NT2/D1 (cell line): Measurements from ENCODE around the gene BRINP3.

Source experiments
- DNase-seq: peaks from one replicate; pipeline ENCODE4 v3.0.0-alpha.2; 2011; ENCODE audit warnings: low read depth, low spot score
- H3K27me3 ChIP-seq: 2 replicates; pipeline ENCODE4 v1.6.0; 2011; ENCODE audit warnings: mild to moderate bottlenecking; ENCODE audit not compliant: insufficient read length, insufficient read depth
- H3K36me3 ChIP-seq: 2 replicates; pipeline ENCODE4 v1.6.1; 2011; ENCODE audit warnings: mild to moderate bottlenecking, low read length, mixed read lengths; ENCODE audit not compliant: insufficient read depth, insufficient read length
- H3K4me1 ChIP-seq: 2 replicates; pipeline ENCODE4 v1.5.1; 2011; ENCODE audit not compliant: insufficient read depth, insufficient read length
- H3K4me3 ChIP-seq: 2 replicates; pipeline ENCODE4 v1.5.1; 2011; ENCODE audit warnings: low read depth; ENCODE audit not compliant: insufficient read length
- H3K9ac ChIP-seq: 2 replicates; pipeline ENCODE4 v1.6.0; 2011; ENCODE audit warnings: low read depth; ENCODE audit not compliant: insufficient read length
- H3K9me3 ChIP-seq: 2 replicates; pipeline ENCODE4 v1.5.1; 2011; ENCODE audit warnings: mild to moderate bottlenecking, low read length; ENCODE audit not compliant: insufficient read depth
- SUZ12 ChIP-seq: IDR thresholded peaks from 2 replicates; pipeline ENCODE4 v1.6.1; 2011; ENCODE audit not compliant: insufficient read length, insufficient read depth; ENCODE audit errors: extremely low read depth
- YY1 ChIP-seq: IDR thresholded peaks from 2 replicates; pipeline ENCODE4 v1.6.1; 2011; ENCODE audit not compliant: insufficient read length, insufficient read depth
- ZNF274 ChIP-seq: IDR thresholded peaks from 2 replicates; pipeline ENCODE4 v1.6.1; 2011; ENCODE audit warnings: mild to moderate bottlenecking, low read depth, low read length

The BRINP3 gene

DNA sequence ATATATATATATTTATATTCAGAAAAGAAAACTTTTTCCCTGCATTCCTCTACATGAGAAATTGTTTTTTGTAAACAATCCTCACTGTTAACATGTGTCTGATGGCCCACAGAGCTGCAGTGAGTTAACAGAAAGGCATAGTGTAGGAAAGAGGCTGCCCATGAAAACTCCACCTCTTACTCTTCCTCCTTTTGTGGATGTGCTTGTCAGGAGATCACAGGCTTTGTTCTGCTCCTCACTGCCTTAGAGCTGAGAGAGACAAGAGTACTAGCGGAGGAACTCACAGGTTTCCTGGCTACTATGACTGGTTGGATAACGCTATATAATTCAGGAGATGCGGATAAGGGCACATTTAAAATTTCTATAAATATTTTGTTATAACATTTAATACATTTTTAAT, 200.6 kb downstream of the BRINP3 start:
- Histone ChIP-seq H3K27me3 (no peaks in the 10 kb centered on the region), H3K9ac (no peak overlapping the region), H3K4me1 (no peaks in the 10 kb centered on the region), H3K36me3 (no peaks in the 10 kb centered on the region), H3K4me3 (no peak overlapping the region), H3K9me3 (no peaks in the 10 kb centered on the region)
- TF ChIP-seq SUZ12 (no peak), YY1 (no peak)
- DNase-seq: no peak

DNA sequence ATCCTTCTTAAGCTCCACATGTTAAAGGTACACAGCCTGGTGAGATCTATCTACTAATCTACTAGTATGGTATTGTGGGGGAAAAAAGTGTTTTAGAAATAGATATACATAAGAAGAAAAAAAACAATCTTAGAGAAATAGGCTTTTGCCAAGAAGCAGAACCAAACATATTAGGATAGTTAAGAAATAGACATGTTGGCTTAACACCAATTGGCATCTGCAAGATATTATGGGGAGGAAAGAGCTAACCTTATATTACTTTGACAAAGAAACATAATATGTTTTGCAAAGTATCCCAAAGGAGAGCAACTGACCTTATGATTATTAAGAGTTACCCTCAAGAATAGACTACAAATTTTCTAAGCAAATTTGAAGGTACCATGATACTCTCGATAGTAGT, 202.9 kb downstream of the BRINP3 start:
- H3K9ac ChIP-seq: no peak overlapping the region
- no peaks in the 10 kb centered on the region for H3K27me3 ChIP-seq
- TF ChIP-seq ZNF274 (no peak), SUZ12 (no peak), YY1 (no peak)
- no peaks in the 10 kb centered on the region for H3K9me3 ChIP-seq
- H3K4me1 ChIP-seq: no peaks in the 10 kb centered on the region
- H3K36me3 ChIP-seq: no peaks in the 10 kb centered on the region
- H3K4me3 ChIP-seq: no peak overlapping the region
- no peak for DNase-seq

DNA sequence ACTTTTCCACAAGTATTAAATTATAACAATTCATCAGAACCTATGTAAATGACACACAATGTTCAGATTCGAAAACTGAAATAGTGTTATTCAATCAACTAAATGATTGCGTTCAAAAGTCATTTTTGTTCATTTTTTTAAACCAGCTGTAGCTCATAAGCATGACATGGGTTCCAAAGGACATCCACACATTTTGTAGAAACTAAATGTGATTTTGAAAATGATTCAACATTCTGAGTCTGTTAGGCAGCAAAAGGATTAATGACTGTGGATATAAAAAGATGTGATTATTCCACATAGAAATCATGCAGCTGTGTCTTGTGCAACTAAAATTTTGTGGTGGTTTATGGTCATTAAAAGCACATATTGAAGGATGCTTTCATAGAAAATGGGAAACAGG, 204.5 kb downstream of the BRINP3 start:
- Histone ChIP-seq H3K4me3 (no peak overlapping the region), H3K9ac (no peak overlapping the region), H3K4me1 (no peaks in the 10 kb centered on the region), H3K27me3 (no peaks in the 10 kb centered on the region), H3K36me3 (no peaks in the 10 kb centered on the region), H3K9me3 (no peaks in the 10 kb centered on the region)
- no peak for TF ChIP-seq YY1
- no peak for DNase-seq

DNA sequence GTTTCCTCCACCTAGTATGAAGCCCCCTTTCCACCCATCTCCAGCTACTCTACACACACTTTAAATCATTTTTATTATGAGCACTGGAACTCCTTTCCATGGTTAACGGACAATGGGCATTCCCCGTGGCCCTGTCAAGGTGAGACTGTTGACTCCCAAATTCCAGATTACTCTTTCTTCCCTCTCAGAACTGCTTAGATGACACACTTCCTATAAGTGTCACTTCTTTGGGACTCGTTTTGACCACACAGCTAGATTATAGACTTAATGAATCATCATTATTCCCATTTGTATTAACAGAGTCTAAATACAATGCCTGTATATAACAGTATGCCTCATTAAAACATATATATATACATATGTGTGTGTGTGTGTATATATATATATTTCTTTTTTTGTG, 215.1 kb downstream of the BRINP3 start:
- no peak for DNase-seq
- no peaks in the 10 kb centered on the region for H3K36me3 ChIP-seq
- no peak overlapping the region for H3K9ac ChIP-seq
- H3K27me3 ChIP-seq: no peaks in the 10 kb centered on the region
- H3K4me1 ChIP-seq: no peaks in the 10 kb centered on the region
- no peaks in the 10 kb centered on the region for H3K9me3 ChIP-seq
- TF ChIP-seq SUZ12 (no peak), ZNF274 (no peak), YY1 (no peak)
- H3K4me3 ChIP-seq: no peak overlapping the region

DNA sequence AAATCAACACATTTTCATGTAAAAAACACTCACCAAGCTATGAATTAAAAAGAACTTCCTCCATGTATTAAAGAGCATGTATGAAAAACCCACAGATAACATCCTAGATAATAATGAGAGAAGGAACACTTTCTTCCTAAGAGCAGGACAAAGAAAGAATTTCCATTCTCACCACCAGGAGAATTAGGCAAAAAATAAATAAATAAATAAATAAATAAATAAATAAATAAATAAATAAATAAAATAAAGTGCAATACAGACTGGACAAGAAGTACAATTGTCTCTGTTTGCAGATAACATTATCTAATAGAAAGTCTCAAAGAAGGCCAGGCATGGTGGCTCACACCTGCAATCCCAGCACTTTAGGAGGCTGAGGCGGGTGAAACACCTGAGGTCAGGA, 218.2 kb downstream of the BRINP3 start:
- Histone ChIP-seq H3K4me3 (no peak overlapping the region), H3K36me3 (no peaks in the 10 kb centered on the region), H3K4me1 (no peaks in the 10 kb centered on the region), H3K27me3 (no peaks in the 10 kb centered on the region), H3K9me3 (no peaks in the 10 kb centered on the region), H3K9ac (no peak overlapping the region)
- no peak for TF ChIP-seq ZNF274
- TF ChIP-seq YY1: no peak
- no peak for TF ChIP-seq SUZ12
- no peak for DNase-seq

DNA sequence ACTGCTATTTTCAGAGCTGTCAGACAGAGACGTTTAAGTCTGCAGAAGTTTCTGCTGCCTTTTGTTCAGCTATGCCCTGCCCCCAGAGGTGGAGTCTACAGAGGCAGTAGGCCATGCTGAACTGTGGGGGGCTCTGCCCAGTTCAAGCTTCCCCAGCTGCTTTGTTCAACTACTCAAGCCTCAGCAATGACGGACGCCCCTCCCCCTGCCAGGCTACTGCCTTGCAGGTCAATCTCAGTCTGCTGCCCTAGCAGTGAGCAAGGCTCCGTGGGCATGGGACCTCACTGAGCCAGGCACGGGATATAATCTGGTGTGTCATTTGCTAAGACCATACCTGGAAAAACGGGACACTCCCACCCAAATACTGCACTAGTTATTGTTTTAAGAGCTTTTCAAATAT, 219.7 kb downstream of the BRINP3 start:
- no peak for TF ChIP-seq ZNF274
- no peak for TF ChIP-seq SUZ12
- TF ChIP-seq YY1: no peak
- H3K4me1 ChIP-seq: no peaks in the 10 kb centered on the region
- no peak overlapping the region for H3K9ac ChIP-seq
- no peaks in the 10 kb centered on the region for H3K36me3 ChIP-seq
- H3K4me3 ChIP-seq: no peak overlapping the region
- H3K9me3 ChIP-seq: no peaks in the 10 kb centered on the region
- no peaks in the 10 kb centered on the region for H3K27me3 ChIP-seq
- DNase-seq: peak; percentile 43

DNA sequence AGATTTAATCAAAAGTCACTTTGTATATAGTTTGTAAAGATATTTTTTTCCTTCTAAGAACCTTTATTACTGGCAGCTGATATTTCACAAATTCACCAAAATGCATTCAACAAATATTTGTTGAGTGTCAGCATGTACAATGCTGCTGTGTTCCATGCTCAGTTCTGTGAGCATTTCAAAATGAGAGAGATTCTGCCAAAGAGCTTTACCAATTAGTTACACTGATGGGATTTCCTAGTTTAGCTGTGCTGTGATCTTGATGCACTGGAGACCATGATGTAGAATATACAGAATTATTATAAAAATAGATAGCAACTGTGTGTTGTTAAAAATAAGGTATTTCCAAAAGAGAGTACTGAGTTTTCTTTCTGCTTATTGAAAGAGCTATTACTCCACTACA, 225.6 kb downstream of the BRINP3 start:
- Histone ChIP-seq H3K4me1 (no peaks in the 10 kb centered on the region), H3K36me3 (no peaks in the 10 kb centered on the region), H3K9ac (no peak overlapping the region), H3K27me3 (no peaks in the 10 kb centered on the region), H3K9me3 (no peaks in the 10 kb centered on the region), H3K4me3 (no peak overlapping the region)
- DNase-seq: no peak
- TF ChIP-seq ZNF274: no peak
- no peak for TF ChIP-seq SUZ12
- TF ChIP-seq YY1: no peak

DNA sequence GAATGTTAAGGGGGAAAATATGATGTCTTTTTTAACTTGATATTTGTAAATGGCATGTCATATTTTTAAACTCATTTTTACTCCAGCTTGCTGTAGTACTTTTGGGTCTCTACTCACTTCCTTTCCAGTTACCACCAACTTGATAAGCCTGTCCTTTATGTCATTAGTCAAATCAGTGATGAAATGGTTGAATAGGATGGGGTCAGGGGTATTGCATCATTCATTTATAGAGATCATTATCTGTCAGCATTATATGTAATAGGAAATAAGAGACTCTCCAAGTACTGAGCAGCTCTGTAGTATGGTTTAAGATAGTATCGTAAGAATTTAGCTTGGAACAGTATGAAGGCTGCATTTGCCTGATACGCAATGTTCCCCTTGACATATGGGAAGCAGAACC, 227.3 kb downstream of the BRINP3 start:
- TF ChIP-seq SUZ12 (no peak), ZNF274 (no peak), YY1 (no peak)
- H3K4me3 ChIP-seq: no peak overlapping the region
- no peaks in the 10 kb centered on the region for H3K9me3 ChIP-seq
- H3K27me3 ChIP-seq: no peaks in the 10 kb centered on the region
- no peak for DNase-seq
- no peaks in the 10 kb centered on the region for H3K4me1 ChIP-seq
- no peaks in the 10 kb centered on the region for H3K36me3 ChIP-seq
- no peak overlapping the region for H3K9ac ChIP-seq
